Gastroesophageal sphincter (tissue), 3 donors: Measurements from ENCODE around the gene CYRIA.
A peak's percentile ranks its signal among the peaks of the same experiment; 100 is the strongest.

Source experiments
- CTCF ChIP-seq, 4 experiments: fragments of 200-600 bp in 2 of 4; fragments of 450-650 bp in 2 of 4; sonication (generic) in 1 of 4; IDR thresholded peaks; one replicate each; pipeline ENCODE4 v1.5.1; 2017 to 2019; ENCODE audit warnings: antibody characterized with exemption in 4 of 4, mild to moderate bottlenecking in 2 of 4, moderate library complexity in 2 of 4
- EP300 ChIP-seq: sonication (generic); formaldehyde crosslinking; IDR thresholded peaks from one replicate; pipeline ENCODE4 v1.6.1; 2017; ENCODE audit warnings: antibody characterized with exemption, mild to moderate bottlenecking
- POLR2A ChIP-seq, 2 donors: fragments of 450-650 bp; IDR thresholded peaks; one replicate each; pipeline ENCODE4 v1.6.1; 2017; ENCODE audit warnings: antibody characterized with exemption in 2 of 2, mild to moderate bottlenecking in 2 of 2, moderate library complexity in 1 of 2
- POLR2AphosphoS5 ChIP-seq: sonication (generic); formaldehyde crosslinking; IDR thresholded peaks from one replicate; pipeline ENCODE4 v1.6.1; 2017; ENCODE audit warnings: antibody characterized with exemption

- TF ChIP-seq CTCF (IDR thresholded peaks at IDR 0.05) = no peak
- peak; percentile 21 for TF ChIP-seq POLR2AphosphoS5
- TF ChIP-seq POLR2A (IDR thresholded peaks at IDR 0.05) = no peak
- no peak for TF ChIP-seq EP300
Measured at GRCh38 chr2:16658076-16658739, 7.4 kb downstream of the CYRIA start.
